Measurements from ENCODE around the gene LTBP4.

DNA sequence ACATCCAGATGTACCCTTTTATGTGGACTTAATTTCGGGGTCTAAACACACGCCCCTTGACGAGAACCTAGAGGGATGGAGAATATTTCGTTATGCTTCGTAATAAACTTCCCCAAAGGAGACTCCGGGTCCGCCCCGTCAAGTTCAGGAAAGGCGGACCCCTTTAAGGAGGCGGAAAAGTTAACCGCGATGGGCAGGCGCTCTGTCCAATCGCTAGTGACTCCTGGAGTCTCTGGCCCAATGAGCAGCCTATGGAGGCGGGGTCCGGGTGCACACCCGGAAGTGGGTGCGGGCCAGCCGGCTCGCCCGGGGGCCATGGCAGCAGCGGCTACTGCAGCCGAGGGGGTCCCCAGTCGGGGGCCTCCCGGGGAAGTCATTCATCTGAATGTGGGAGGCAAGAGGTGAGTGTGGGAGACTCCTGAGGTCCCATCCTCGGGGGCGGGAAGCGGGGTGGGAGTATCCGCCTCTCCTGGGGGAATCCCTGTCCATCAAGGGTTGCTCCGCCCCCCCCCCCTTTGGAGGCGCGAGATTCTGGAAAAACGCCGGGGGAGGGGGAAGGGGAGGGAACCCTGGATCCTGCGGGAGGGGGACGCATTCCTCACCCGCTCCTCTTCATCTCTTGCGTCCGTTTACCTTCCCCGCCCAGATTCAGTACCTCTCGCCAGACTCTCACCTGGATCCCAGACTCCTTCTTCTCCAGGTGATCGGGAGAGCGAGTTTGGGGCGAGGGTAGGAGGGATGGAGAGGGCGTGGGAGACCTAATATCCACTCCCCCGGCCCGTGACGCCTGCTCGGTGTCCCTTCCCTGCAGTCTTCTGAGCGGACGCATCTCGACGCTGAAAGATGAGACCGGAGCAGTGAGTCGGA, 24.4 kb upstream of the LTBP4 start, which contains the start of gene SHKBP1:
- TF ChIP-seq, protein P1, sequence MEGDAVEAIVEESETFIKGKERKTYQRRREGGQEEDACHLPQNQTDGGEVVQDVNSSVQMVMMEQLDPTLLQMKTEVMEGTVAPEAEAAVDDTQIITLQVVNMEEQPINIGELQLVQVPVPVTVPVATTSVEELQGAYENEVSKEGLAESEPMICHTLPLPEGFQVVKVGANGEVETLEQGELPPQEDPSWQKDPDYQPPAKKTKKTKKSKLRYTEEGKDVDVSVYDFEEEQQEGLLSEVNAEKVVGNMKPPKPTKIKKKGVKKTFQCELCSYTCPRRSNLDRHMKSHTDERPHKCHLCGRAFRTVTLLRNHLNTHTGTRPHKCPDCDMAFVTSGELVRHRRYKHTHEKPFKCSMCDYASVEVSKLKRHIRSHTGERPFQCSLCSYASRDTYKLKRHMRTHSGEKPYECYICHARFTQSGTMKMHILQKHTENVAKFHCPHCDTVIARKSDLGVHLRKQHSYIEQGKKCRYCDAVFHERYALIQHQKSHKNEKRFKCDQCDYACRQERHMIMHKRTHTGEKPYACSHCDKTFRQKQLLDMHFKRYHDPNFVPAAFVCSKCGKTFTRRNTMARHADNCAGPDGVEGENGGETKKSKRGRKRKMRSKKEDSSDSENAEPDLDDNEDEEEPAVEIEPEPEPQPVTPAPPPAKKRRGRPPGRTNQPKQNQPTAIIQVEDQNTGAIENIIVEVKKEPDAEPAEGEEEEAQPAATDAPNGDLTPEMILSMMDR (IDR thresholded peaks at IDR 0.05): no peak
- TF ChIP-seq EP300 (IDR thresholded peaks at IDR 0.05; ENCODE audit: borderline replicate concordance in 1 of 2, low read depth in 1 of 2, low read length in 1 of 2) (no peak), TAF1 (IDR thresholded peaks at IDR 0.05; ENCODE audit: borderline replicate concordance, low read depth, low read length) (peak; percentile 70; the same call in 1 of the 2 replicates), RCOR1 (IDR thresholded peaks at IDR 0.05; ENCODE audit: low read length) (no peak), YY1 (IDR thresholded peaks at IDR 0.05; ENCODE audit: low read depth) (no peak), MEF2A (IDR thresholded peaks at IDR 0.05; ENCODE audit: borderline replicate concordance, low read depth) (no peak), GABPA (IDR thresholded peaks at IDR 0.05; ENCODE audit: low read depth) (peak; percentile 68), MXI1 (IDR thresholded peaks at IDR 0.05; ENCODE audit: low read depth, low read length) (peak; percentile 52; the same call in 1 of the 2 replicates)
- TF ChIP-seq, protein P2, sequence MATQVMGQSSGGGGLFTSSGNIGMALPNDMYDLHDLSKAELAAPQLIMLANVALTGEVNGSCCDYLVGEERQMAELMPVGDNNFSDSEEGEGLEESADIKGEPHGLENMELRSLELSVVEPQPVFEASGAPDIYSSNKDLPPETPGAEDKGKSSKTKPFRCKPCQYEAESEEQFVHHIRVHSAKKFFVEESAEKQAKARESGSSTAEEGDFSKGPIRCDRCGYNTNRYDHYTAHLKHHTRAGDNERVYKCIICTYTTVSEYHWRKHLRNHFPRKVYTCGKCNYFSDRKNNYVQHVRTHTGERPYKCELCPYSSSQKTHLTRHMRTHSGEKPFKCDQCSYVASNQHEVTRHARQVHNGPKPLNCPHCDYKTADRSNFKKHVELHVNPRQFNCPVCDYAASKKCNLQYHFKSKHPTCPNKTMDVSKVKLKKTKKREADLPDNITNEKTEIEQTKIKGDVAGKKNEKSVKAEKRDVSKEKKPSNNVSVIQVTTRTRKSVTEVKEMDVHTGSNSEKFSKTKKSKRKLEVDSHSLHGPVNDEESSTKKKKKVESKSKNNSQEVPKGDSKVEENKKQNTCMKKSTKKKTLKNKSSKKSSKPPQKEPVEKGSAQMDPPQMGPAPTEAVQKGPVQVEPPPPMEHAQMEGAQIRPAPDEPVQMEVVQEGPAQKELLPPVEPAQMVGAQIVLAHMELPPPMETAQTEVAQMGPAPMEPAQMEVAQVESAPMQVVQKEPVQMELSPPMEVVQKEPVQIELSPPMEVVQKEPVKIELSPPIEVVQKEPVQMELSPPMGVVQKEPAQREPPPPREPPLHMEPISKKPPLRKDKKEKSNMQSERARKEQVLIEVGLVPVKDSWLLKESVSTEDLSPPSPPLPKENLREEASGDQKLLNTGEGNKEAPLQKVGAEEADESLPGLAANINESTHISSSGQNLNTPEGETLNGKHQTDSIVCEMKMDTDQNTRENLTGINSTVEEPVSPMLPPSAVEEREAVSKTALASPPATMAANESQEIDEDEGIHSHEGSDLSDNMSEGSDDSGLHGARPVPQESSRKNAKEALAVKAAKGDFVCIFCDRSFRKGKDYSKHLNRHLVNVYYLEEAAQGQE (IDR thresholded peaks at IDR 0.05; ENCODE audit: low read depth, low read length): no peak
- TF ChIP-seq, protein P3, sequence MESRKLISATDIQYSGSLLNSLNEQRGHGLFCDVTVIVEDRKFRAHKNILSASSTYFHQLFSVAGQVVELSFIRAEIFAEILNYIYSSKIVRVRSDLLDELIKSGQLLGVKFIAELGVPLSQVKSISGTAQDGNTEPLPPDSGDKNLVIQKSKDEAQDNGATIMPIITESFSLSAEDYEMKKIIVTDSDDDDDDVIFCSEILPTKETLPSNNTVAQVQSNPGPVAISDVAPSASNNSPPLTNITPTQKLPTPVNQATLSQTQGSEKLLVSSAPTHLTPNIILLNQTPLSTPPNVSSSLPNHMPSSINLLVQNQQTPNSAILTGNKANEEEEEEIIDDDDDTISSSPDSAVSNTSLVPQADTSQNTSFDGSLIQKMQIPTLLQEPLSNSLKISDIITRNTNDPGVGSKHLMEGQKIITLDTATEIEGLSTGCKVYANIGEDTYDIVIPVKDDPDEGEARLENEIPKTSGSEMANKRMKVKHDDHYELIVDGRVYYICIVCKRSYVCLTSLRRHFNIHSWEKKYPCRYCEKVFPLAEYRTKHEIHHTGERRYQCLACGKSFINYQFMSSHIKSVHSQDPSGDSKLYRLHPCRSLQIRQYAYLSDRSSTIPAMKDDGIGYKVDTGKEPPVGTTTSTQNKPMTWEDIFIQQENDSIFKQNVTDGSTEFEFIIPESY (IDR thresholded peaks at IDR 0.05; ENCODE audit: borderline replicate concordance, low read depth): no peak; the same call in 1 of the 2 replicates
- TF ChIP-seq, protein P4, sequence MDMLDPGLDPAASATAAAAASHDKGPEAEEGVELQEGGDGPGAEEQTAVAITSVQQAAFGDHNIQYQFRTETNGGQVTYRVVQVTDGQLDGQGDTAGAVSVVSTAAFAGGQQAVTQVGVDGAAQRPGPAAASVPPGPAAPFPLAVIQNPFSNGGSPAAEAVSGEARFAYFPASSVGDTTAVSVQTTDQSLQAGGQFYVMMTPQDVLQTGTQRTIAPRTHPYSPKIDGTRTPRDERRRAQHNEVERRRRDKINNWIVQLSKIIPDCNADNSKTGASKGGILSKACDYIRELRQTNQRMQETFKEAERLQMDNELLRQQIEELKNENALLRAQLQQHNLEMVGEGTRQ (IDR thresholded peaks at IDR 0.05; ENCODE audit: borderline replicate concordance, low read depth, low read length): no peak
- TF ChIP-seq, protein P5, sequence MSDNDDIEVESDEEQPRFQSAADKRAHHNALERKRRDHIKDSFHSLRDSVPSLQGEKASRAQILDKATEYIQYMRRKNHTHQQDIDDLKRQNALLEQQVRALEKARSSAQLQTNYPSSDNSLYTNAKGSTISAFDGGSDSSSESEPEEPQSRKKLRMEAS (IDR thresholded peaks at IDR 0.05; ENCODE audit: low read depth): peak; percentile 49; the same call in 1 of the 2 replicates
